ENCODE results near the gene BEST4.
A peak's percentile ranks its signal among the peaks of the same experiment; 100 is the strongest.
"Not testable (repeated sequence)": the region's sequence is repeated elsewhere in the genome, so short reads cannot be mapped to it uniquely, and the experiment has no call there.

BEST4 gene

DNA sequence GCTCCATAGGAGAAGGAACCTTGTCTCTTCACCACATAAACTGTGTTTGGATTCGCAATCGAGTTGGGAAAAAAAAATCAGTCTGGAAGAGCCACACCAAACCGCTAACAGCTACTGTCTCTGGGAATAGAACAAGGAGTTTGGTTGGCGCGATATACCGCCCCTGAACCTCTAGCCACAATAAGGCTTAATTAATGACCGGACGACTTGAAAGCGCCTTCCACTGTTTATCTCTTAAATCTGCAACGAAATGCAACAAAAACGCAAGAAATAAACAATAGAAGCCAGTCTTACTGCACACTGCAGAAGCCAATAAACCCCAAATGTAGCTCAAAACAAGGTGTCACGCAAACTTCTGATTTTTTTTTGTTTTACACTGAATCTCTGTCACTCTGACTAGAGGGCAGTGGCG is 31.2 kb upstream of the BEST4 start:
- no peak for DNase-seq

DNA sequence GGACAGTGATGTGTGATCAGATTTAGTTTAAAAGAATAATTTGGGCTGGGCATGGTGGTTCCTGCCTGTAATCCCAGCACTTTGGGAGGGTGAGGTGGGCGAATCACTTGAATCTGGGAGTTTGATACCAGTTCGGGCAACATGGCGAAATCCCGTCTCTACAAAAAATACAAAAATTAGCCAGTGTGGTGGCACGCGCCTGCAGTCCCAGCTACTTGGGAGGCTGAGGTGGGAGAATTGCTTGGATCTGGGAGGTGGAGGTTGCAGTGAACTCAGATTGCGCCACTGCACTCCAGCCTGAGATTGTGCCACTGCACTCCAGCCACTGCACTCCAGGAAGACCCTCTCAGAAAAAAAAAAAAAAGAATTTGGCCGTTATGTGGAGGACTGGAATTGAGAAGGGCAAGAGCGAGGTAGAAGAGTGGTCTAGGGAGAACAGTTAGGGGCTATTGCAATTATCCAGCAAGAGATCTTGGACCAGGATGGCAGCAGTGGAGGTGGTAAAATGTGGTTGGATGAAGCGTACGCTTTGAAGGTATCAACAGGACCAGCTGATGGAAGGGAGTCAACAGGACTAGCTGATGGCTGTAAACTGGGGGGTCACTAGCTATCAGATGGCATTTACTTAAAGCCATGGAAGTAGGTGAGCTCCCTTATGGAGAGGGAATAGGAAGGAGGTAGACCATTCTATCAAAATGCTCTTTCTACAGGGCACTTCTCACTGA is 30.0 kb upstream of the BEST4 start:
- no peak for DNase-seq

- DNase-seq = no peak
These were observed 29.3 kb upstream of the BEST4 start for GRCh38 chr1:44817307-44817706.

- DNase-seq = not testable (repeated sequence)
These were observed 28.0 kb upstream of the BEST4 start for GRCh38 chr1:44815926-44816325.

DNA sequence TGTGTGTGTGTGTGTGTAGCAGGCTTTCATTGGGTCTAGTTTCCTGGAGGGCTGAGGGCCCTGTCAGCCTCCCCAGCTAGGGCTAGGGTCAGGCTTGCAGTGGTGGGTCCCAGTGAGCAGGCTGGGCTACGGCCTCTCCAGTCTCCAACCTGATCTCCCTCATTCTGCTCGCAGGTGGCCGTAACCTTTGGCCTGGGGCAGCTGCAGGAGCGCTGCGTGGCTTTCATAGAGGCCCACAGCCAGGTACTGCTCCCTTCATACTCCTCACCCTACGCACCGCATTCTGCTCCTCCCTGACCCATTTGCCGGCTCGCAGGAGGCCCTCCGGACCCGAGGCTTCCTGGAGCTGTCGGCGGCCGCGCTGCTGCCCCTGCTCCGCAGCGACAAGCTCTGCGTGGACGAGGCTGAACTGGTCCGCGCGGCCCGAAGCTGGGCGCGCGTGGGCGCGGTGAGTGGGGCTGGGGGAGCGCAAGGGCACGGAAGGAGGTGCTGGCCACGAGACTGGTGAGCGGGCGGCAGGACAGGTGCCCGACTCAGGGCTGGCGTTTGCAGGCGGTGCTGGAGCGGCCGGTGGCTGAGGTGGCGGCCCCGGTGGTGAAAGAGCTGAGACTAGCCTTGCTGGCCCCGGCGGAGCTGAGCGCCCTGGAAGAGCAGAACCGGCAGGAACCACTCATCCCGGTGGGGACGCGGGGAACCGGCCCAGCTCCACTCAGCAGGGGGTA is 25.0 kb upstream of the BEST4 start:
- no peak for DNase-seq

DNA sequence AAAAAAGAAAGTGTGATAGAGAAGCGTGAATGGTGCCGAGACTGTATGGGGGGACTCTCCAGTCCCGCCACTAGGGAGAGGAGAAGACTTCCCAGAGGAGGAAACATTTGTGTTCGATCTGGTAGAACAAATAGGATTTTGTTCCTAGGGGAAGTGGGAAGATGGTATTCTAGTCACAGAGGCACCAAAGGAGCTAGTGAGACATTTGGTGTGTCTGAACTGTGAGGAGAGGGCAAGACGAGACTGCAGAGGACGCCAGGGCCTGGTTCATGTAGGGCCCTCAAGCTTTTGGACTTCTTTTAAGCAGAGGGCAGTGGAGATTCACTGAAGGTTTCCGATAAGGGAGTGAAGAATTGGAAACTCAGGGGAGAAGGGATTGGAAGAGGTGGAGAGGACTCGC is 23.3 kb upstream of the BEST4 start:
- DNase-seq = no peak

DNA sequence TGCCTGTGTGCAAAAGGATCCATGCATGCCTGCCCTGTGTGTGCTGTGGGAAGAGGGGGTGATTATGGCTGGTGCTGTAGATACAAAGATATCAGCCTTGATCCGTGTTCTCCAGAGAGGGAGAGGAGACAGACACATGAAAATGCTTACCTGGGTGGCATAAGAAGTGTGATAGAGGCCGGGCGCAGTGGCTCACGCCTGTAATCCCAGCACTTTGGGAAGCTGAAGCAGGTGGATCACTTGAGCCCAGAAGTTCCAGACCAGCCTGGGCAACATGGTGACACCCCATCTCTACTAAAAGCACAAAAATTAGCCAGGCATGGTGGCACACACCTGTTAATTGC is 22.8 kb upstream of the BEST4 start:
- DNase-seq = not testable (repeated sequence)

GRCh38 chr1:44810101-44810761 is 22.3 kb upstream of the BEST4 start:
- DNase-seq = peak; percentile 36

DNA sequence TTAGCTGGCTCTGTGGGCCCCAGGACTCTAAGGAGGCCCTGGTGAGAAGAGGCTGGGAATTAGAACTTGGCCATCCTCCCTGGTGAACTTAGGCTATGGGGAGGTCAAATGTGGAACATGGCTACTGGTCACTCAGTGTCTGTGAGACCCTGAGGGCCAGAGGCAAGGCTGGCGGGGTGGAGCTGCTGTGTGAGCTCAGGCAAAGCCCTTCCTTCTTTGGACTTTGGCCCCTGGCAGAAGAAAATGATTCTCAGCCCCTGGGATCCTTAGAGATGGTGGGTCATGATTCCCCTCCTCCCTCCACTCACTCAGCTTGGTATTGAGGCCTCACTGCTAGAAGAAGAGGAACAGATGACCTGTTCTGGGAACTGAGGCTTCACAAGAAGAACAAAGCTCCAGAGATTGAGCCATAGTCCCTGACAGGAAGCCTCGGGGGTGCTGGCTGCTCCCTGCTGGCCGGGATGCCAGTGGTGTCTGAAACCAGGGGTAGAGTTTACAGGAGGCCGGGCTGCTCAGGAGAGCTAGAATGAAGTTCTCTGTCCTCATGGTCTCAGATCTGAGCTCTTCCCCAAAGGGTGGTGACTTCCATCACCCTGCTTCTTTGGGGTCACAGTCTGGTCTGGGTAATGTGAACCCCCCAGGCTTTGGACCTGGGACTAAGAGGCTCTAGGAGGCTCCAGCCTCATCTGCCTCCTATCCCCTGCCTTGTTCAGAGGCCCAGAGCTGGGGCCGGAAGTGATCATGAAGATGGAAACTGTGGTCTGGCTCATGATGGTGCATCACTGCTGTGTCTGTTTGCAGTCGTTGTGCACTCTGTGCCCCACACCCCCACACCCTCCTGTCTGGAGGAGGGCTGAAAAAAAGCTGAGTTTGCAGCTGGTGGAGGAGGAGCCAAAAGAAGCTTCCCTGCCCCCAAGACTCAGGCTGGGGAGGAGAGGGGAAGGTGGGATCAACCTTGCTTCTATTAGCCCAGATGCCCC is 21.3 kb upstream of the BEST4 start:
- peak; percentile 89 for DNase-seq

GRCh38 chr1:44808063-44808937 is 20.3 kb upstream of the BEST4 start, which contains the start of gene BTBD19:
TSS of gene BTBD19 (plus strand) at chr1:44808523. CDS start at chr1:44808821, 298 bp downstream.
- DNase-seq = peak; percentile 31

DNA sequence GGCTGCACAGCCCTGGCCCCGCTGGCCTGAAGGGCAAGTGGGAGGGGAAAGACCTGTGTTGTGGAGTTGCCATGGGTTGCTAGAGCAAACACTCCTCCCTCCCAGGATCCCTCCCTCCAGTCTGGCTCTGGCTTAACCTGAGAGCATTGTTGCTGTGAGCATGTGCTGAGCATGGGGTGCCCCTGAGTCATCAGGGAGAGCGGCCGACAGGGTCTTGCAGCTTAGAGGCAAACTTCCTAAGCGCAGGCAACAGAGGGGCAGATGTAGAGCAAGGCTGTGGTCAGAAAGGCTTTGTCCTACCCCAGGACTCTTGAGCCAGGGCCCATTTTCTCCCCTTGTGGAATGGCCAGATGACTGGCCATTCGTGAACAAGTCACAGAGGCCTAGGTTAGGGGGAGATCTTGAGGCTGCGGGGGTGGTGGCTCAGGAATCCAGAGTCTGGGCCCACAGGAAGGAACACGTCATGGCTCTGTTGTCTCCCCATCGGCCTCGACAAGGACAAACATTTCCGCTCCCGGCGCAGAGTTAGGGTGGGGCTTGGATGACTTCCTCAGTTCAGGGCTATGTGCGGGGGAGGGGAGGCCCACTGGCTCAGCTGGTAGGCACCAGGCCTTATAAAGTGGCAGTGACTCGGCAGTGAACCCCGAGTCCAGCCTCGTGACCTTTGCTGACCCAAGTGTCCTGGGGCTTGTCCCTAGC is 19.5 kb upstream of the BEST4 start:
- peak; percentile 96 for DNase-seq

DNA sequence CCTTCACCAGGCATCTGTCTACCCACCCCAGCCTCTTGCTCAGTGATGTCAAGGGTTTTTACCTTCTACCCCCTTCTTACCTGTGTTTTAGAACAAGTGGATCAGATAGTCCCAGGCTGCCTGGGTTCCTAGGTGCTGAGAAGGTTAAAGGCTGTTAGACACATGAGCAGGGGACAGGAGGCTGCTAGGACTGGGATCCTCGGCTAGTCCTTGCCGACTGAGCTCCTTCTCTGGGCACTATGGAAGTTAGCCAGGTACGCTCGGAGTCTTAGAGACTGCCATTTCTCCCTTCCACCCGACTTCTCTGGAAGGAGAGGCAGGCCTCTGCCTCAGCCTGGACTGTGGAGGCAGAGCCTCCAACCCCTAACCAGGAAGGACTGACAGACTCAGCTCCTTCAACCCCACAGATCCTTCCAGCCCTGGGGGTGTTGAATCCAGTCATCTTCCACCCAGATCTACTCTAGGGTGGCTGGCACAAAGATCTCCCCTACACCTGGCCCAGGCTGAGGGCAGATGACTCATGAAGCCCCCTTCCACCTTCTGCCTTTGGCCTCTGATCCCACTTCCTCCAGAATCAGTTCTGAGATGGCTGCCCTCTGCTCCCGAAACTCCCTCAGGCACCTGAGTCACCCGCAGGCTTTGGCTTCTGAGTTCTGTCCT is 18.9 kb upstream of the BEST4 start, which contains the start of gene DYNLT4:
TSS of gene DYNLT4 (minus strand) at position 648 of the 660 bp plus-strand sequence. CDS start 683 bp downstream, outside the sequence.
- DNase-seq = peak; percentile 23

DNA sequence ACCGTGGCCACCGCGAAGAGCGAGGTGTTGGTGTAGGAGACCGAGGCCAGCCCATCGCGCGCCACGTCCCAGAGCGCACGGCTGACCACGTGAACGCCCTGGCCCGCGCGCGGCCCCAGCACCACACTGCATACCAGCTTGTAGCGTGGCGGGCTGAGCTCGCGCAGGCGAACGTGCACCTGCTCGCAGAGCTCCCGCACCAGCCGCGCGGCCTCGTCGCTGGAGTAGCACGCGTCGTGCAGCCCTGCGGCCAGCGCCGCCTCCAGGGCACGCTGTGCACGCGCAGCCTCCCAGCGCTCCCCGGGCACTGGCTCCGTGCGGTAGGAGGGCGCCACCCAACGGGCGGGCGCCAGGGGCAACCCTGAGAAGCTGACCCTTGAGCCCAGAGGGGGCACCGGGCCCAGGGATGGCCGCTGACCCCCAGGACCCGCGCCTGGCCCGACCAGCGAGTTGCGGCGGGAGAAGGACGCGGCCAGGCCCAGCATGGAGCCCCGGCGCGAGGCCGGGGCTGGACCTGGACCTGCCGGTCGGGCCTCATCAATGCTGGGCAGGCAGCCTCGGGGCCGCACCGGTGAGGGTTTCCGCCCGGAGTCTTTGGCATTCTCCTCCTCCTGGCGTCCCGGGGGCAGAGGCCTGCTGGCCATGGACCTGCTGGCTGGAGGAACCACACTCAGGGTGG is 18.2 kb upstream of the BEST4 start:
- DNase-seq = no peak

- DNase-seq = no peak
These were observed 17.5 kb upstream of the BEST4 start for GRCh38 chr1:44805311-44806024.

- no peak for DNase-seq
These were observed 15.5 kb upstream of the BEST4 start for GRCh38 chr1:44803312-44804095.

GRCh38 chr1:44803062-44803311 is 15.0 kb upstream of the BEST4 start:
- no peak for DNase-seq

GRCh38 chr1:44802306-44803061 is 14.5 kb upstream of the BEST4 start:
- no peak for DNase-seq

All from activated CD4-positive, alpha-beta T cell treated with anti-CD3 and anti-CD28 coated beads, Interleukin-2, amount 50 U/mL, for 1 hour (primary cell).